Inferior parietal cortex (tissue), 1 donor: ENCODE measurements around the gene CCDC171.
"Not testable (repeated sequence)": the region's sequence is repeated elsewhere in the genome, so short reads cannot be mapped to it uniquely, and the experiment has no call there.

Experiments used
- DNase-seq: peaks from one replicate; pipeline ENCODE4 v3.0.0-alpha.2; 2016; ENCODE audit errors: extremely low spot score

Gene CCDC171

DNA sequence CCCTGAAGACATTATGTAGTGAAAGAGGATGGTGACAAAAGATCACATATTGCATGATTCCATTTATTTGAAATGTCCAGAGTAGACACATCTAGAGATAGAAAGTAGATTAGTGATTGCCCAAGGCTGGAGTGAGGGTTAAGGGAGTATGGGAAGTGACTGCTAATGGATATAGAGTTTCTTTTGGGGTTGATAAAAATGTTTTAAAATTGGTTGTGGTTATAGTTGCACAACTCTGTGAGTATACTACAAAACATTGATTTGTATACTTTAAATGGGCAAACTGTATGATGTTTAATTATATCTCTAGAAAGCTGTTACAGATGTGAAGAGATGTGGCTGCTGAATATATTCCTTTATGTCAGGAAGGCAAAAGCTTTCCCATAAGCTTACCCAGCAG, 202.8 kb downstream of the CCDC171 start:
- DNase-seq = no peak

- DNase-seq = no peak
Measured at GRCh38 chr9:15761551-15761950, 208.7 kb downstream of the CCDC171 start.

GRCh38 chr9:15763371-15763770, 210.5 kb downstream of the CCDC171 start:
- no peak for DNase-seq

DNA sequence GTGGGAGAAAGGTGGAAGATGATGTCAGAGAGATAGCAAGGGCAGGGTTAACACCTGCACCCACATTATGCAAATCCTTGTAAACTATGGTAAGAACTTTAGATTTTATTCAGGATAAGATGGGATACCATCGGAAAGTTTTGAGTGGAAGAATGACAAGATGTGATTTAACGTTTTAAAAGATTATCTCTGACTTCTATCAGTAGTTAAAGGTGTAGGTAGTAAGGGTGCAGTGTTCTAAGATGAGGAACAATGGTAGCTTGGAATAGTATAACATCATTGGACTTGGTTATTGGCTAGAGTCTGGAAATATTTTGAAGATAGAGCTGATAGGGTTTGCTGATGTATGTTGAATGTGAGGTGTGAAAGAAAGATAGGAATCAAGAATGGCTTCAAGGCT, 211.3 kb downstream of the CCDC171 start:
- DNase-seq = no peak

GRCh38 chr9:15769547-15769946, 216.7 kb downstream of the CCDC171 start:
- no peak for DNase-seq

- no peak for DNase-seq
Measured at GRCh38 chr9:15778861-15779260, 226.0 kb downstream of the CCDC171 start.

GRCh38 chr9:15782106-15782505, 229.3 kb downstream of the CCDC171 start:
- DNase-seq = no peak

GRCh38 chr9:15785584-15785983, 232.7 kb downstream of the CCDC171 start:
- no peak for DNase-seq

GRCh38 chr9:15786616-15787015, 233.8 kb downstream of the CCDC171 start:
- DNase-seq = no peak

DNA sequence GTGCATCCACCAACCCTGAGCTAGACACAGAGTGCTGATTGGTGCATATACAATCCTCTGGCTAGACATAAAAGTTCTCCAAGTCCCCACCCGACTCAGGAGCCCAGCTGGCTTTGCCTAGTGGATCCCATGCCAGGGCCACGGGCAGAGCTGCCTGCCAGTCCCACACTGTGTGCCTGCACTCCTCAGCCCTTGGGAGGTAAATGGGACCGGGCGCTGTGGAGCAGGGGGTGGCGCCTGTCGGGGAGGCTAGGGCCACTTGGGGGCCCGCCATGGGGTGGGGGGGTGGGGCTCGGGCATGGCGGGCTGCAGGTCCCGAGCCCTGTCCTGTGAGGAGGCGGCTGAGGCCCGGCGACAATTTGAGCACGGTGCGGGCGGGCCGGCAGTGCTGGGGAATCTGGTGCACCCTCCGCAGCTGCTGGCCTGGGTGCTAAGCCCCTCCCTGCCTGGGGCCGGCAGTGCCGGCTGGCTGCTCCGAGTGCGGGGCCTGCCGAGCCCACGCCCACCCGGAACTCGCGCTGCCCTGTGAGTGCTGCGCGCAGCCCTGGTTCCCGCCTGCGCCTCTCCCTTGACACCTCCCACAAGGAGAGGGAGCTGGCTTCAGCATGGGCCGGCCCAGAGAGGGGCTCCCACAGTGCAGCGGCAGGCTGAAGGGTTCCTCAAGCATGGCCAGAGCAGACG, 257.5 kb downstream of the CCDC171 start:
- DNase-seq = not testable (repeated sequence)

DNA sequence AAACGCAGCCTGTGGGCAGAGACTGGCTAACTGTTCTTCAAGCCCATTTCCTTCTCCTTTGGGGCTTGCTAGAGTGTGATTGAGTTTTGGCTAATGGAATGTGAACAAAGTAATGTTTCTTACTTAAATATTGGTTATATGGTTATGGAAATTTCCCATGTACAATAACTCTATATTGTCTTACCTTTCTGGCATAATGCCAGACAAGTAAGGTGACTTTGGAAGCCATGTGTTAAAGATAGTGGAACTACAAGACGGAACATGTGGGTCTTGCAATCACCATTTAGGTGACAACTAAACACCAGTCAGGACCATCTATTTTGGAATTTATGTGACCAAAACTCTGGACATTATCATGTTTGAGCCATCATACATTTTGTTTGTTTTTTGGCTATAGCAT, 260.2 kb downstream of the CCDC171 start:
- DNase-seq = no peak

DNA sequence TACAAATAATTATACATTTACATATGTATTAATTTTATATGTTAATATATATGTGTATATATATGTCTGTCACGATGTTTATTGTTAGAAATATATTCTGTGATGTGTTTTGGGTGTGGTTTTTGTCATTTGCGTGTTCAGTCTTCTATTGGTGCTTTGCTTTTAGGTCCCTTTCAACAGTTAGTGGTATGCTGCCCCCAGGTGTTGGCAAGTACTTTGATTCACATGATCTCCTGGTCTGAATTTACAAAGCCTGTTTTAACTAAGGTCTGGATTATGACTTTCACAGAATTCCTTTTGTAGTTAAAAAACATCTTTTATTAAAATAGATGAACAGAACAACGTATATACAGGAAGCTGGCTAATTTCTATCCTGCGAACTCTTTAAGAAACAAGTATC, 271.5 kb downstream of the CCDC171 start:
- DNase-seq = no peak

DNA sequence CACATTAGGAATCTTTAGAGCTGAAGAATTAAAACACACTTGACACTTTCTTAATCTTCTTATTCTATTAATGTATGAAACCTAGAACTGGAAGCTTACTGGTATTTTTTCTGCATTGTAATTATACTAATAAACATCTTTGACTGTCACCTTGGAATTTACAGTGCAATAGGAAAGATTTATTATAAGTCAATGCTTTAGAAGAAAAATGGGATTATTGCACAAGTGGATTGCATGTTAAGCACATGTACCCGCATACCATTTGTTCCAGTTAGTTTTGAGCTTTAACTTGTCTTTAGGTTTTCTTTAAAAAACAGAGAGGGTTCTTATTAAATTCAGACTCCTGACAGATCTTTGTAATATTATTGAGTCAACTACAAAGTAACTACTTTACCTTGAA, 278.5 kb downstream of the CCDC171 start:
- DNase-seq = no peak

DNA sequence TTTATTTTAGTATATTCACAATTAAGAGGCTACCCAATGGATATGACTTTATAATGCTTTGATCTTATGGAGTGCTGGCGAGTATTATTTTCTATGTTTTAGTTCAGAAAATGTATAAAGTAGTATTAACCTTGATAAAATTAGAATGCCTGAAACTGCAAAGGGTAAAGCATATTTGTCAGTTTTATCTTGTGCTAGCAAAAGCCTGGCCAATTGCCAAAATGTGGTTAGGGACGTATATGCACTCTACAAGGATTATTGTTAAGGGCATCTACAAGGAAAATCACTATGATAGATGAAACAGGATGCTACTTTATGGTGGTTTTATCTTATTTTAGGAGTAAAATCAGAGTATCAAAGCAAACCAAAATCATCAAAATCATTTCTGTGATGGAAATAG, 281.7 kb downstream of the CCDC171 start:
- DNase-seq = no peak

- peak; percentile 68 for DNase-seq
Measured at GRCh38 chr9:15837079-15837679, 284.3 kb downstream of the CCDC171 start.

DNA sequence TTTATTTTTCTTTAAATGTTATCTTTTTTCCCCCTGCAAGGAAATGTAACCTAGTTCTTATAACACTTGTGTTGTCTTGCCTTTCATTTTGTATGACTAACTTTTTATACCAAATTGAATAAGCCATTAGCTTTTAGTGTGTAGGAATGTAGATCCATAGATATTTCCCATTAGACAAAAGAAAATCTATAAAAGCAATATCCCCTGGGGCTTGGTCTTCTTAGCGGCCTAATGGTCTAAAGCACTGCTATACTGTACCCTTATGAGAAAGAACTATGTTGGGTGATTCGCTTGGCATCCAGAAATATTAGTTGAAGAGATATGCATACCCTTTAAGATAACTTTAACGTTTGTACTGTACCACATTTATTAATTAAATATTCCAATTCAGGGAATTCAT, 289.2 kb downstream of the CCDC171 start:
- DNase-seq = no peak

GRCh38 chr9:15843316-15843715, 290.5 kb downstream of the CCDC171 start:
- no peak for DNase-seq

GRCh38 chr9:15843931-15844330, 291.1 kb downstream of the CCDC171 start:
- DNase-seq = no peak

GRCh38 chr9:15846611-15847010, 293.8 kb downstream of the CCDC171 start:
- no peak for DNase-seq

- no peak for DNase-seq
Measured at GRCh38 chr9:15849871-15850270, 297.0 kb downstream of the CCDC171 start.

DNA sequence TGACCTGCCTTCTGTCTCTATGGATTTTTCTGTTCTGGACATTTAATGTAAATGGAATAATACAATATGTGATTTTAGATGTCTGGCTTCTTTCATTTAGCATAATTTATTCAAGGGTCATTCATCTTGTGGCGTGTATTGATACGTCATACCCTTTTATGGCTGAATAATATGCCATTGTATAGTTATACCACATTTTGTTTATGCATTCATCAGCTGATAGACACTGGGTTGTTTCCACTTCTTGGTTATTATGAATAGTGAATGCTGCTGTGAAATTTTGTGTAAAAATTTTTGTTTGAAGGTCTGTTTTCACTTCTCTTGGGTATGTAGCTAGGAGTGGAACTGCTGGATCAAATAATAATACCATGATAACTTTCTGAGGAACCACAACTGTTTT, 298.9 kb downstream of the CCDC171 start:
- no peak for DNase-seq

DNA sequence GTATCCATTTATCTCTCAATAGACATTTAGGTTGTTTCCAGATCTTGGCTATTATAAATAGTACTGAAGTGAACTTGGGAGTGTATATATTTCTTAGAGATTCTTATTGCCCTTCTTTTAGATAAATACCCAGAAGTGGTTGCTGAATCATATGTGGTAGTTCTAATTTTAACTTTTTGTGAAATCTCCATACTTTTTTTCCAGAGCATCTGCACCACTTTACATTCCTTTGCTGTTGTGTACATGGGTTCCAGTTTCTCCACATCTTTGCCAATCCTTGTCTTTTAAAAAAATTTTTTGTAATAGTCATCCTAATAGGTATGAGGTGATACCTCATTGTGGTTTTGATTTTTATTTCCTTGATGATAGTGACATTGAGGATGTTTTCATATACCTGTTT, 303.7 kb downstream of the CCDC171 start:
- DNase-seq = no peak

DNA sequence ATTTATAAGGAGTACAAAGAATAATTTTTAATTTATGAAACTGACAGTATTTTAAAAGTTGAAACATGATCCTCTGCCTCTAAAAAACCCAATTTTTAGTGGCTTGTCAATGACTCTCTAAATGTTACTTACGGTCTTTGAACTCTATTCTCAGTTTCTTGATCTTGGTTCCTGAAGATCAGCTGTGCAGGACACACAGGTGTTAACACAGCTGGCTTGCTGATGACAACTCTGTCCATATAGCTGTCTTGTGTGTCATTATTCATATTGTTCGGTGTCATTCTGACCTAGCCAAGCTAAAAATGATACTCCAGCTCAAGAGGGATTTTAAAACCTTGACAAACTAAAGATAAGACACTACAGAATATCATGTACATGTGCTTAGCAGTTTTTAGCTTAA, 314.5 kb downstream of the CCDC171 start:
- no peak for DNase-seq

GRCh38 chr9:15867988-15868387, 315.1 kb downstream of the CCDC171 start:
- DNase-seq = no peak
